Neural cell (in vitro differentiated cells): ENCODE data around the gene DCC. TPM values are rescaled to one million over a fixed set of nuclear protein-coding genes. Genes with fewer than 3 reads are reported as not detected.

Experiments used
- H2AFZ ChIP-seq: fragments of 200-600, 300-800 bp; sonication (generic), shearing (Covaris generic); 2 replicates; pipeline ENCODE4 v1.6.0; 2014; ENCODE audit warnings: low read depth, mild to moderate bottlenecking, antibody characterized with exemption, low read length, moderate library complexity
- H3F3A ChIP-seq: fragments of 200-600 bp; shearing (Covaris generic); 2 replicates; pipeline ENCODE4 v1.6.1; 2016; ENCODE audit warnings: mild to moderate bottlenecking, moderate library complexity, mixed read lengths, antibody characterized with exemption, low read length; ENCODE audit not compliant: insufficient read depth, poor library complexity, severe bottlenecking
- H3K27ac ChIP-seq: fragments of 200-600, 300-800 bp; sonication (generic), shearing (Covaris generic); 2 replicates; pipeline ENCODE4 v1.5.1; 2014; ENCODE audit warnings: mild to moderate bottlenecking, low read length, moderate library complexity
- H3K27me3 ChIP-seq: fragments of 300-800, 200-600 bp; sonication (generic), shearing (Covaris generic); 2 replicates; pipeline ENCODE4 v1.6.0; 2014; ENCODE audit warnings: mild to moderate bottlenecking, low read depth, low read length, moderate library complexity; ENCODE audit not compliant: insufficient read depth
- H3K36me3 ChIP-seq: fragments of 300-800, 200-600 bp; sonication (generic), shearing (Covaris generic); 2 replicates; pipeline ENCODE4 v1.5.1; 2014; ENCODE audit warnings: mild to moderate bottlenecking, antibody characterized with exemption, low read length, moderate library complexity; ENCODE audit not compliant: insufficient read depth
- H3K4me2 ChIP-seq: fragments of 300-800, 200-600 bp; sonication (generic), shearing (Covaris generic); 2 replicates; pipeline ENCODE4 v1.6.0; 2014; ENCODE audit warnings: mild to moderate bottlenecking, low read length
- H3K4me3 ChIP-seq: fragments of 300-800, 200-600 bp; sonication (generic), shearing (Covaris generic); 2 replicates; pipeline ENCODE4 v1.5.1; 2014; ENCODE audit warnings: mild to moderate bottlenecking, low read length, moderate library complexity
- H3K79me2 ChIP-seq: fragments of 200-600 bp; shearing (Covaris generic); replicated peaks from 2 replicates; pipeline ENCODE4 v1.6.0; 2014; ENCODE audit warnings: mild to moderate bottlenecking, low read length, moderate library complexity; ENCODE audit not compliant: insufficient read depth
- H3K9ac ChIP-seq: fragments of 300-800, 200-600 bp; sonication (generic), shearing (Covaris generic); 2 replicates; pipeline ENCODE4 v1.6.1; 2016; ENCODE audit warnings: mild to moderate bottlenecking, low read length, mixed read lengths
- H3K9me2 ChIP-seq: fragments of 200-600 bp; shearing (Covaris generic); 2 replicates; pipeline ENCODE4 v1.6.1; 2016; ENCODE audit warnings: mild to moderate bottlenecking, low read length, mixed read lengths; ENCODE audit not compliant: insufficient read depth
- H3K9me3 ChIP-seq: fragments of 200-600, 300-800 bp; sonication (generic), shearing (Covaris generic); 2 replicates; pipeline ENCODE4 v1.6.1; 2016; ENCODE audit warnings: mild to moderate bottlenecking, mixed run types, low read length, moderate library complexity, mixed read lengths
- H4K20me1 ChIP-seq: fragments of 200-600 bp; shearing (Covaris generic); 2 replicates; pipeline ENCODE4 v1.6.1; 2016; ENCODE audit warnings: mild to moderate bottlenecking, mixed run types; ENCODE audit not compliant: insufficient read depth
- EP300 ChIP-seq: fragments of 450-650 bp; conservative IDR thresholded peaks from 2 replicates; pipeline ENCODE4 v1.6.1; 2014; ENCODE audit warnings: antibody characterized with exemption, mild to moderate bottlenecking, moderate library complexity; ENCODE audit not compliant: poor library complexity, severe bottlenecking
- EZH2 ChIP-seq: fragments of 200-600, 300-800 bp; shearing (Covaris generic), sonication (generic); IDR thresholded peaks from 2 replicates; pipeline ENCODE4 v1.6.1; 2014; ENCODE audit warnings: antibody characterized with exemption, low read length, borderline replicate concordance, mild to moderate bottlenecking; ENCODE audit not compliant: insufficient read depth, poor library complexity, severe bottlenecking
- MXI1 ChIP-seq: fragments of 450-650 bp; conservative IDR thresholded peaks from 2 replicates; pipeline ENCODE4 v1.6.1; 2014; ENCODE audit warnings: antibody characterized with exemption, mild to moderate bottlenecking; ENCODE audit not compliant: poor library complexity, severe bottlenecking
- POLR2AphosphoS5 ChIP-seq: IDR thresholded peaks from 2 replicates; pipeline ENCODE4 v1.6.1; 2012
- RAD21 ChIP-seq: fragments of 450-650 bp; conservative IDR thresholded peaks from 2 replicates; pipeline ENCODE4 v1.6.1; 2014; ENCODE audit warnings: antibody characterized with exemption, mild to moderate bottlenecking, moderate library complexity
- SMC3 ChIP-seq: fragments of 450-650 bp; conservative IDR thresholded peaks from 2 replicates; pipeline ENCODE4 v1.6.1; 2014; ENCODE audit warnings: antibody characterized with exemption, mild to moderate bottlenecking, moderate library complexity; ENCODE audit not compliant: poor library complexity
- TAF1 ChIP-seq: IDR thresholded peaks from 2 replicates; pipeline ENCODE4 v1.6.1; 2012; ENCODE audit warnings: low read depth
- polyA plus RNA-seq: library from polyadenylated mRNA; depleted of rRNA; stranded (reverse); fragments of >200 nt; gene quantifications from 2 replicates; pipeline ENCODE4 v1.2.3, GENCODE V29; 2014
- TF ChIP-seq, protein P1 (sequence below): IDR thresholded peaks from 2 replicates; pipeline ENCODE4 v1.6.1; 2012; ENCODE audit warnings: borderline replicate concordance
- TF ChIP-seq, protein P2 (sequence below): fragments of 450-650 bp; IDR thresholded peaks from 2 replicates; pipeline ENCODE4 v1.5.1; 2014; ENCODE audit warnings: antibody characterized with exemption, mild to moderate bottlenecking, moderate library complexity; ENCODE audit not compliant: poor library complexity, severe bottlenecking

The DCC gene
- polyA plus RNA-seq, 1 donor from 2014 or later = 40.7 TPM

DNA sequence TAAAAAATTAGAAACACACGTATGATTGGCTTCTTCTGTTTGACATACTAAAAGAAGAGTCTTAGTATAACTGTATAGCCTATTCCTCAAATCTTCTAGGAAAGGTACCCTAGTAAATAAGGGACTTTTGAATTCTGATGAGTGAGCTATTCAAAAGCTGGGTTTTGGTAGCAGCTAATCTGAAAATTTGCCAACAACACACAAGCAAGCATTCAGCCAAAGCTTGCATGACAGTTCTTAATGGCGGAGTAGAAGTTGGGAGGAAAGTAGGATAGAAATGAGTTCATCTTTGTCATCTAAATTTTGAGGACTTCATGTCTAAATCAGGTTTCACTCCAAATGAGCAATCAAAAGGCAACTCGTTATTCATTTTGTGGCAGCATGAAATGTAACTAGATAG is 1071.5 kb downstream of the DCC start:
- Histone ChIP-seq H3F3A (no peaks in the 10 kb centered on the region), H3K36me3 (no peaks in the 10 kb centered on the region), H3K9me2 (no peaks in the 10 kb centered on the region), H3K4me2 (no peak overlapping the region), H4K20me1 (no peaks in the 10 kb centered on the region), H3K9ac (no peak overlapping the region), H3K79me2 (no peaks in the 10 kb centered on the region), H3K9me3 (no peaks in the 10 kb centered on the region), H3K27me3 (no peaks in the 10 kb centered on the region), H3K4me3 (no peak overlapping the region), H2AFZ (no peak overlapping the region), H3K27ac (no peak overlapping the region)
- TF ChIP-seq, protein P1, sequence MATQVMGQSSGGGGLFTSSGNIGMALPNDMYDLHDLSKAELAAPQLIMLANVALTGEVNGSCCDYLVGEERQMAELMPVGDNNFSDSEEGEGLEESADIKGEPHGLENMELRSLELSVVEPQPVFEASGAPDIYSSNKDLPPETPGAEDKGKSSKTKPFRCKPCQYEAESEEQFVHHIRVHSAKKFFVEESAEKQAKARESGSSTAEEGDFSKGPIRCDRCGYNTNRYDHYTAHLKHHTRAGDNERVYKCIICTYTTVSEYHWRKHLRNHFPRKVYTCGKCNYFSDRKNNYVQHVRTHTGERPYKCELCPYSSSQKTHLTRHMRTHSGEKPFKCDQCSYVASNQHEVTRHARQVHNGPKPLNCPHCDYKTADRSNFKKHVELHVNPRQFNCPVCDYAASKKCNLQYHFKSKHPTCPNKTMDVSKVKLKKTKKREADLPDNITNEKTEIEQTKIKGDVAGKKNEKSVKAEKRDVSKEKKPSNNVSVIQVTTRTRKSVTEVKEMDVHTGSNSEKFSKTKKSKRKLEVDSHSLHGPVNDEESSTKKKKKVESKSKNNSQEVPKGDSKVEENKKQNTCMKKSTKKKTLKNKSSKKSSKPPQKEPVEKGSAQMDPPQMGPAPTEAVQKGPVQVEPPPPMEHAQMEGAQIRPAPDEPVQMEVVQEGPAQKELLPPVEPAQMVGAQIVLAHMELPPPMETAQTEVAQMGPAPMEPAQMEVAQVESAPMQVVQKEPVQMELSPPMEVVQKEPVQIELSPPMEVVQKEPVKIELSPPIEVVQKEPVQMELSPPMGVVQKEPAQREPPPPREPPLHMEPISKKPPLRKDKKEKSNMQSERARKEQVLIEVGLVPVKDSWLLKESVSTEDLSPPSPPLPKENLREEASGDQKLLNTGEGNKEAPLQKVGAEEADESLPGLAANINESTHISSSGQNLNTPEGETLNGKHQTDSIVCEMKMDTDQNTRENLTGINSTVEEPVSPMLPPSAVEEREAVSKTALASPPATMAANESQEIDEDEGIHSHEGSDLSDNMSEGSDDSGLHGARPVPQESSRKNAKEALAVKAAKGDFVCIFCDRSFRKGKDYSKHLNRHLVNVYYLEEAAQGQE = no peak
- TF ChIP-seq, protein P2, sequence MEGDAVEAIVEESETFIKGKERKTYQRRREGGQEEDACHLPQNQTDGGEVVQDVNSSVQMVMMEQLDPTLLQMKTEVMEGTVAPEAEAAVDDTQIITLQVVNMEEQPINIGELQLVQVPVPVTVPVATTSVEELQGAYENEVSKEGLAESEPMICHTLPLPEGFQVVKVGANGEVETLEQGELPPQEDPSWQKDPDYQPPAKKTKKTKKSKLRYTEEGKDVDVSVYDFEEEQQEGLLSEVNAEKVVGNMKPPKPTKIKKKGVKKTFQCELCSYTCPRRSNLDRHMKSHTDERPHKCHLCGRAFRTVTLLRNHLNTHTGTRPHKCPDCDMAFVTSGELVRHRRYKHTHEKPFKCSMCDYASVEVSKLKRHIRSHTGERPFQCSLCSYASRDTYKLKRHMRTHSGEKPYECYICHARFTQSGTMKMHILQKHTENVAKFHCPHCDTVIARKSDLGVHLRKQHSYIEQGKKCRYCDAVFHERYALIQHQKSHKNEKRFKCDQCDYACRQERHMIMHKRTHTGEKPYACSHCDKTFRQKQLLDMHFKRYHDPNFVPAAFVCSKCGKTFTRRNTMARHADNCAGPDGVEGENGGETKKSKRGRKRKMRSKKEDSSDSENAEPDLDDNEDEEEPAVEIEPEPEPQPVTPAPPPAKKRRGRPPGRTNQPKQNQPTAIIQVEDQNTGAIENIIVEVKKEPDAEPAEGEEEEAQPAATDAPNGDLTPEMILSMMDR = no peak
- TF ChIP-seq RAD21 = no peak
- no peak for TF ChIP-seq POLR2AphosphoS5
- no peak for TF ChIP-seq SMC3
- no peak for TF ChIP-seq EZH2
- no peak for TF ChIP-seq EP300
- TF ChIP-seq MXI1 = no peak
- TF ChIP-seq TAF1 = no peak

DNA sequence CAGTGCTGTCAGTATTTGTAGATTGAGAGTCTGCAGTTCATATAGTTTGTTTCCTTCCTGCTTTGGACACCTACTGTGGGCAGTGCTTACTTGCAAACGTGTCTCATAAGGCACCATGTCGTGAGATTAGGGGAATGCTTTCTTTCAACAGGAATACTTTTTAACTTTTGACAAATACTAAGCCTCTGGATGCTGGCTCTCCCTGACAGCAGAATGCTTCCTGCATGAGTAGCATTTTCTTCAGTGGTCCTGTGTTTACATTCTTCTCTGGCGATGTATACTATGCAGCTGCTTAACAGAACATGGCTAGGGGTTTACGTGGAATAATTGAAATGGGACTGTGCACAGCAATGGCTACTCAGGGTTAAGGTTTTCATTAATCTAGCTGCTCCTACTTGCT is 1077.0 kb downstream of the DCC start:
- TF ChIP-seq SMC3 = no peak
- no peak for TF ChIP-seq EZH2
- TF ChIP-seq POLR2AphosphoS5 = no peak
- TF ChIP-seq EP300 = no peak
- TF ChIP-seq, protein P2 = no peak
- TF ChIP-seq, protein P1 = no peak
- no peak for TF ChIP-seq MXI1
- TF ChIP-seq RAD21 = no peak
- TF ChIP-seq TAF1 = no peak
- H3K27me3 ChIP-seq = no peaks in the 10 kb centered on the region
- H3K4me2 ChIP-seq = no peak overlapping the region
- no peak overlapping the region for H3K4me3 ChIP-seq
- peaks cover 4% of the 10 kb centered on the region for H3F3A ChIP-seq
- H3K9me2 ChIP-seq = no peaks in the 10 kb centered on the region
- no peak overlapping the region for H3K27ac ChIP-seq
- H2AFZ ChIP-seq = no peak overlapping the region
- no peaks in the 10 kb centered on the region for H3K79me2 ChIP-seq
- H3K9me3 ChIP-seq = no peaks in the 10 kb centered on the region
- no peaks in the 10 kb centered on the region for H3K36me3 ChIP-seq
- no peak overlapping the region for H3K9ac ChIP-seq
- no peaks in the 10 kb centered on the region for H4K20me1 ChIP-seq
